Omental fat pad (tissue), 4 donors: ENCODE measurements around the gene LRRC51. TPM values are rescaled to one million over a fixed set of nuclear protein-coding genes. Genes with fewer than 3 reads are reported as not detected.

Experiments
- ATAC-seq: fragments of 150-250 bp; one replicate; pipeline ENCODE4 v1.9.1; 2016; ENCODE audit warnings: mild to moderate bottlenecking, moderate library complexity; ENCODE audit not compliant: low FRiP score
- DNase-seq: peaks from one replicate; pipeline ENCODE4 v3.0.0-alpha.2; 2019; ENCODE audit warnings: low spot score
- total RNA-seq, 4 donors: library from RNA; depleted of rRNA; stranded (reverse); fragments of >200 nt; gene quantifications; one replicate each; pipeline ENCODE4 v1.1.0, GENCODE V29; 2016
- TF ChIP-seq, protein P1 (sequence below), 3 donors: fragments of 450-650 bp; IDR thresholded peaks; one replicate each; pipeline ENCODE4 v1.5.1; 2016 to 2017; ENCODE audit warnings: antibody characterized with exemption in 3 of 3, mild to moderate bottlenecking in 3 of 3, moderate library complexity in 2 of 3

The LRRC51 gene
- total RNA-seq, 4 donors from 2014 or later: 4.0 to 10.0 (median 5.4) TPM

DNA sequence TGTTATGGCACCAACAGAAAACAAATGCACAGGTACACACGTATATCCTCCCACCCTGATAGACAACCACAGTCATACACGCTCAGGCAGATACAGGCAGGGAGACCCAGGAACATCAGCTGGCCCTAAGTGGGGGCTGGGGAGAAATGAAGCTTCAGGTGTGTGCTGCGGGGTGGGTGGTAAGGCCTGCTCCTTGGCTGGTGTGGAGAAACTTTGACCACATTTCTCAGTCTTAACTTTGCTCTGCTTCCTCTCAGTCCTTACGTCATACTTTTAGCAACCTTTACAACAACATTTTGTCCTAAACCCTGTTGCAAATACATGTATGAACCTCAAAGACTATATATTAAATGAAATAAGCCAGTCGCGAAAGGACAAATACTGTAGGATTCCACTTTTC lies 38.5 kb downstream of the LRRC51 start:
- TF ChIP-seq, protein P1, sequence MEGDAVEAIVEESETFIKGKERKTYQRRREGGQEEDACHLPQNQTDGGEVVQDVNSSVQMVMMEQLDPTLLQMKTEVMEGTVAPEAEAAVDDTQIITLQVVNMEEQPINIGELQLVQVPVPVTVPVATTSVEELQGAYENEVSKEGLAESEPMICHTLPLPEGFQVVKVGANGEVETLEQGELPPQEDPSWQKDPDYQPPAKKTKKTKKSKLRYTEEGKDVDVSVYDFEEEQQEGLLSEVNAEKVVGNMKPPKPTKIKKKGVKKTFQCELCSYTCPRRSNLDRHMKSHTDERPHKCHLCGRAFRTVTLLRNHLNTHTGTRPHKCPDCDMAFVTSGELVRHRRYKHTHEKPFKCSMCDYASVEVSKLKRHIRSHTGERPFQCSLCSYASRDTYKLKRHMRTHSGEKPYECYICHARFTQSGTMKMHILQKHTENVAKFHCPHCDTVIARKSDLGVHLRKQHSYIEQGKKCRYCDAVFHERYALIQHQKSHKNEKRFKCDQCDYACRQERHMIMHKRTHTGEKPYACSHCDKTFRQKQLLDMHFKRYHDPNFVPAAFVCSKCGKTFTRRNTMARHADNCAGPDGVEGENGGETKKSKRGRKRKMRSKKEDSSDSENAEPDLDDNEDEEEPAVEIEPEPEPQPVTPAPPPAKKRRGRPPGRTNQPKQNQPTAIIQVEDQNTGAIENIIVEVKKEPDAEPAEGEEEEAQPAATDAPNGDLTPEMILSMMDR (IDR thresholded peaks at IDR 0.05): no peak
- DNase-seq: no peak
- no peak for ATAC-seq

DNA sequence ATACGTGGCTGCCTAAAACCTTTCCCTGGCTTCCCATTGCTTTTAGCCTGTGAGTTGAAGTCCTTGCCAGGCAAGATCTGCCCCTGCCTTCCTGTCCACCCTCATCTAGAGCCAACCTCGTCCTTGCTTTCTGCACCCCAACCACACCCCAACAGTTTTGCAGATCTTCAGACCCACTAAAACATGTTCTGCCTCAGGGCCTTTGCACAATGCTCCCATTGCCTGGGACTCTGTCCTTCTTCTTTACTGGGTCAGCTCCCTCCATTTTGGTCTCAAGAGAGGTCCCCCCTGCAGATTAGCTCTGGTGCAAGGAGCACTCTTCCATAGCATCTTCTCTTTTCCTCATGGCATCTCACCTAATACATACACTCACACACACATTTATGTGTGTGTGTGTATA lies 40.3 kb downstream of the LRRC51 start:
- ATAC-seq (no peak), DNase-seq (no peak)
- TF ChIP-seq, protein P1 (IDR thresholded peaks at IDR 0.05): no peak

DNA sequence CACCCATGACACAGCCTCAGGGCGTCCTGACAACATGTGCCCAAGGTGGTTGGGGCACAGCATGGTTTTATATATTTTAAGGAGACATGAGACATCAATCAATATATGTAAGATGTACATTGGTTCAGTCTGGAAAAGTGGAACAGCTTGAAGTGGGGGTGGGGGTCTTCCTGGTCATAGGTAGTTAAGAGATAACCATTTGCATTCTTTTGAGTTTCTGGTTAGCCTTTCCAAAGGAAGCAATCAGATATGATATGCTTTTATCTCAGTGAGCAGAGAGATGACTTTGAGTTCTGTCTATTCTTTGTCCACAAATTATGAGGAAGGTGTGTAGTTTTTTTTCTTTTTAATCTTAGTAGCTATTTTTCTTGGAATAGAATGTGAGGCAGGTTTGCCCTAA lies 42.0 kb downstream of the LRRC51 start:
- DNase-seq (no peak), ATAC-seq (no peak)
- TF ChIP-seq, protein P1 (IDR thresholded peaks at IDR 0.05): no peak

DNA sequence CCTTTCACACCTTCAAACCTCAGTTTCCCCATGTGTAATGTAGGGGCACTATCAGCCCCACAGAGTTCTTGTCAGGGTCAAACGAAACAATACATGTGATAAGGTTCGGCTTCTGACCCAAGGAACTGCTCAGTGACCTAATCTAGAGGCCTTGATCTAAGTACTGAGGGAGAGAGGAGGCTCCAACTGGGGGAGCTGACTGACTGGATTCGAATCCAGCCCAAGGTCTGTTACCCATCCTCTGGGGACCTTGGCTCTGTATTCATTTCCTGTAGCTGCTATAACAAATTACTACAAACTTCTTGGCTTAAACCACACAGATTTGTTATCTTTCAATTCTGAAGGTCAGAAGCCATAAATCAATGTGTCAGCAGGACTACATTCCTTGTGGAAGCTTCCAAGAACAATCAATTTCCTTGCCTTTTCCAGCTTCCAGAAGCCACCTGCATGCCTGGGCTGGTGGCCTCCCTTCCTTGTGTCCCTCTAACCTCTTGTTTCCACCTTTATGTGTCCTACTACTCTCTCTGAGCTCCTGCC lies 42.5 kb downstream of the LRRC51 start:
- ATAC-seq (no peak), DNase-seq (no peak)
- TF ChIP-seq, protein P1 (IDR thresholded peaks at IDR 0.05): no peak

DNA sequence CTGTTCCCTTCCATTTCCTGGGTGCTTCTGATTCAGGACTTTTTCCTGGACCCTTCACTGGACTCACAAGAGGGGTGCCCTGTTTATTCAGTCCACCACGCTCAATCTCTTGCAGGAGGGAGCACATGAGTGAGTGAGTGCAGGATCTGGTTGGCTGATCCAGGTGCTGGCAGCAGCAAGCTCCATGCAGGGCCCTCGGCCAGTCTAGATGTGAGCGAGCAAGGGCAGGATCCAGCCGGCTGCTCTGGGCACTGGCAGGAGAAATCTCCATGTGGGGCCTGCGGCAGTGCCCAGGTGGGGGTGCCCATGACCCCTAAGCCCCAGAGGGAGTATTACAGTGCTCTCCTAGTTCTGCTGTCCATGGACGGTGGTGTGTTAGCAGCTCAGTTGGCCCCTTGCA lies 43.4 kb downstream of the LRRC51 start:
- DNase-seq (no peak), ATAC-seq (no peak)
- TF ChIP-seq, protein P1 (IDR thresholded peaks at IDR 0.05): no peak

DNA sequence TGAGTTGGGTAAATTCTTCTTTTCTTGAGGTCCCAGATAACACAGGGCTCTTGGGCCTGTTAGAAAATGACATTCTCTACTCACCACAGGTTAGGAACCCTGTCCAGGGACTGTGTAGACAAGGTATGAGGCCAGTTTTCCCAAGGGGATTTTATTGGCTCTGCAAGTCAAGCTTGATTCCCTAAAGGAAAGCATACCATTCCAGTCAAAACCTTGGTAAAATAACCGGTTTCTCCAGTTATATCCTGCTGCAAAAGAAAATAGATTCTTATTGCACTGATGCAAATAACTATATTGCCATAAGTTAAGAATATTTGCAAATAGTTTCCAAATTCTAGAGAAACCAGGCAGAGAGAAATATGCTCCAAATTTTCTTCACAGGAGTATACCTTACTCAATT lies 45.3 kb downstream of the LRRC51 start:
- no peak for DNase-seq
- TF ChIP-seq, protein P1 (IDR thresholded peaks at IDR 0.05): no peak
- no peak for ATAC-seq

DNA sequence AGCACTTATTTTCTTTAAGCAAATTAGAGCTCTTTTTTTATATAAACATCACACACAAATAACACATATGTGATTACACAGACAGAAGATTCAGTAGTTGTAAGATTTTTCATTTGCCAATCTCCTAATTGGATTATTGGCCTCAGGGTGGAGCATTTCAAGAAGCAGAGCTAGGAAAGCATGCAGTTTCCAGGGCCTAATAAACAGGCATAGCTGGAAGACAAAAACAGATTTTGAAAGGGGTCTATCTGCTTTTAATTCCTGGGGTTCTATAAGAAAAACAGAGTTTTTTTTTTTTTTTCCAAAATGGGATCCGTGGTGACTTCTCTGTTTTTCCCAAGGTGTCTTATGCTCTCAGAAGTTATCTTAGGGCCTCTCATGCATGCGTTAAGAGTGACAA lies 47.3 kb downstream of the LRRC51 start:
- TF ChIP-seq, protein P1 (IDR thresholded peaks at IDR 0.05): no peak
- no peak for ATAC-seq
- no peak for DNase-seq
